ENCODE measurements around the gene CBX5. TPM values are rescaled to one million over a fixed set of nuclear protein-coding genes. Genes with fewer than 3 reads are reported as not detected.

Gene CBX5
- total and polyA plus RNA-seq, 9 donors: 57.2 to 89.1 (median 70.0) TPM

DNA sequence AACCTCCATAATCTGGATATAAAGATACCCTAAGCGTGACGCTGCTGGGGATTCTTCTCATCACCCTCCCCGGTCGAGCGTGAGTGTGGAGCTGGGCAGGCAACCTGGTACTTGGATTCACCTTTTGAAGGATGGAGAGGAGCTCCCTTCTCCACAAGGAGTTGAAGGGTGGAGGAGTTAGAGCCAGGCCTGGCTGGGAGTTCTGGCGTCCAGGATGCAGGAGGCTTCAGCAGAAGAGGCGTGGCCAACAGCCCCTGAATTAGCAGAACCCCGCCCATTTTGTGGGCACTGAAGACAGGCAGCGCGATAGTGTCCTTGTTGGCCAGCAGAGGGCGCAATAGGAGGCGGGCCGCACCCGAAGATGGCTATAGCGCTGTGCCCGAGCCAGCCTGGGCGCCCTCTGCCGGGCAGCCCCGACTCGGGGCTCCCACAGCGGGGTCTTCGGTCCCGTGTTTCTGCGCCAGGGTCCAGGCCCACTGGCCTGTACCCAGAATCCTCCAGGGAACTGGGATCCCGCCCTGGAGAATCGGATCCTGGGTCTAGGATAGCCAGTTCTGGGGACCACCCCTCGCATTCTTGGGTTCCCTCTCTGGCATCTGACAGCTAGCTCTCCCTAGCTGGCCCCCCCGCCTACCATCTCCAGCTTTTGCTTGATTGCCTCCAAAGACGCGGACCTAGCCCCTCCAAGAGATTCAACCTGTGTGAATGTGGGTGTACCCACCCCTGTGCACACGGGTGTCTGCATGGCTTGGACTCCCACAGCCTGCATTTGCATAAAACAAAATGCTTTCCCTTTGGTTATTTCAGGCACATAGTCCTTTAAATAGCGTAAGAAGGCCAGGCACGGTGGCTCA lies 65.1 kb downstream of the CBX5 start:
- peaks cover 27% of the 10 kb centered on the region for H3K4me1 ChIP-seq (ENCODE audit: control insufficient read depth, insufficient read depth, low read length)
- H3K36me3 ChIP-seq (ENCODE audit: control insufficient read depth, insufficient read depth, low read length): no peaks in the 10 kb centered on the region
- no peak overlapping the region for H3K27ac ChIP-seq (ENCODE audit: low read length)
- 12% methylated on average over 24 of the region's 33 CpGs for WGBS (ENCODE audit: insufficient coverage)
- DNase-seq: peak; percentile 87
- peak overlapping the region; percentile 13 for H3K4me3 ChIP-seq (ENCODE audit: low read length)
- H3K9me3 ChIP-seq (replicated peaks; ENCODE audit: control insufficient read depth, low read depth, low read length): no peaks in the 10 kb centered on the region
- H3K27me3 ChIP-seq (ENCODE audit: control insufficient read depth, insufficient read depth, low read length): peaks cover 38% of the 10 kb centered on the region

DNA sequence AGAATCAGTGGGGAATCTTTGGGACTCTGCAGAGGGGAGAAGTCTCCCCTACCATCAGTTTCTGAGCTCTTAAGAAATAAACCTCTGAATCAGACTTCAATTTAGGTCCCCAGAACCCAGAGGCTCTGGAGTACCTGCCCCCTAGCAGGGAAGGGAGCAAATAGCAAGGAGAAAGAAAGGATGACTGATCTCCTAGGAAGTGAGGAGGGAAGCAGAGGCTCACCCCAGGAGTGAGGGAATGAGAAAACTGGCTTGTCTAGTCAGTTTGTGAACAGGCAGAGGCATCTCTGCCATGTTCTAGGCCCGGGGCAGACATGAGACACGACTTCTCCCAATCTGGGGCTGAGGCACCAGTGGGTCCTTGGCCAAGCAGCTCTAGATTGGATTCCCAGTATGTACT lies 66.8 kb downstream of the CBX5 start:
- WGBS (ENCODE audit: insufficient coverage): 79% methylated on average over 2 of the region's 2 CpGs
- Histone ChIP-seq H3K4me3 (ENCODE audit: low read length) (no peak overlapping the region), H3K27me3 (ENCODE audit: control insufficient read depth, insufficient read depth, low read length) (peaks cover 39% of the 10 kb centered on the region), H3K36me3 (ENCODE audit: control insufficient read depth, insufficient read depth, low read length) (no peaks in the 10 kb centered on the region), H3K27ac (ENCODE audit: low read length) (no peak overlapping the region), H3K9me3 (replicated peaks; ENCODE audit: control insufficient read depth, low read depth, low read length) (no peaks in the 10 kb centered on the region), H3K4me1 (ENCODE audit: control insufficient read depth, insufficient read depth, low read length) (peaks cover 25% of the 10 kb centered on the region)
- DNase-seq: no peak

DNA sequence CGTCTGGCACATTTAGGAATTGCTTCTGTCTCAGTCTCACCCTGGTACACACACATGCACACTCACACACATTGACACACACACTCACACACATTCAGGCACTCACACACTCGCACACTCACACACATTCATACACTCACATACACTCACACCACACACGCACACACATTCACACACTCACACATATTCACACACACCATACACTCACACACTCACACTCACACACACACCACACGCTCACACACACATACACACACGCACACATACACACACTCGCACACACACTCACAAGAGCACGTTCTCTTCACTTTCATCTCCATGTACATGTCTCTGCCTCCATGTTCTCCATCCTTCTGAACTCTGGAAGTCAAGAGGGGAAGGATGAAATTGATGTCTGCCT lies 68.0 kb downstream of the CBX5 start:
- Histone ChIP-seq H3K4me1 (ENCODE audit: control insufficient read depth, insufficient read depth, low read length) (peaks cover 14% of the 10 kb centered on the region), H3K9me3 (replicated peaks; ENCODE audit: control insufficient read depth, low read depth, low read length) (no peaks in the 10 kb centered on the region), H3K27me3 (ENCODE audit: control insufficient read depth, insufficient read depth, low read length) (peaks cover 30% of the 10 kb centered on the region), H3K27ac (ENCODE audit: low read length) (no peak overlapping the region), H3K36me3 (ENCODE audit: control insufficient read depth, insufficient read depth, low read length) (no peaks in the 10 kb centered on the region), H3K4me3 (ENCODE audit: low read length) (no peak overlapping the region)
- 93% methylated on average over 4 of the region's 7 CpGs for WGBS (ENCODE audit: insufficient coverage)
- no peak for DNase-seq

DNA sequence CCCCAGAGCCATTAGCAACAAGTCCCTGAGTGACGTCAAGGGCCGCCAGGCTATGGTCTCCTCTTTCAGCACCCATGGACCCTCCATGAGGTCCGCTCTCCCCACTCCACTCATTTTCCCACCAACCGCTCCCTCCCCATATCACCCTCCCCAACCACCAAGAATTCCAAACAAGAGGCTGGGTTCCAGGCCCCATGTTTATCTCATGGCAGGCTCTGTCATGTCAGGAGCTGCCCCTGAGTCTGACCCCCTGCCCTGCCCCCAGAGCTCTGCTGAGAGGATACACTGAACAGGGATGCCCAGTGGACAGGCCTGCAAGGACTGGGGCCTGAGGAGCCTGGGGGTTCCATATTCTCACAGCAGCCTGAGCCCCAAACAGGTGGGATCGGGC lies 69.5 kb downstream of the CBX5 start:
- WGBS (ENCODE audit: insufficient coverage): 81% methylated on average over 5 of the region's 5 CpGs
- Histone ChIP-seq H3K4me1 (ENCODE audit: control insufficient read depth, insufficient read depth, low read length) (peaks cover 9% of the 10 kb centered on the region), H3K4me3 (ENCODE audit: low read length) (no peak overlapping the region), H3K27ac (ENCODE audit: low read length) (no peak overlapping the region), H3K36me3 (ENCODE audit: control insufficient read depth, insufficient read depth, low read length) (no peaks in the 10 kb centered on the region), H3K27me3 (ENCODE audit: control insufficient read depth, insufficient read depth, low read length) (peaks cover 21% of the 10 kb centered on the region), H3K9me3 (replicated peaks; ENCODE audit: control insufficient read depth, low read depth, low read length) (no peaks in the 10 kb centered on the region)
- DNase-seq: no peak

DNA sequence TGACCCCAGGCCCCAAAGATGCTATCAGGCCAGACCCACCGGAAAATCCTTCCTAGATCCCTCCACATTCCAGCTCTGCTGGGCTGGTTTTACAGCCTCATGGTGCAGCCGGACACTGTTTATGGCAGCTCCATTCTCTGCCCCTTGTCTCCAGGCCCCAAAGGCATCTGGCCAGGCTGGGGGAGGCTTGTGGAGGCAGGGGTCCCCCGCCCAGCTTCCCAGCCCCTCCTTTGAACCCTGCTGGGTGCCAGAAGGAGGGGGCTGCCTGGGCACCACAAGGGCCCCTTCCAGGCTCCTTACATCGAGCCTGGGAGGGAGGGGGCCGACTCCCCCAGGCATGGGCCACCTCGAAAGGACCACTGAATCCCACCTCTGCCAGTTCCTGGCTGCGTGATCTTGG lies 71.3 kb downstream of the CBX5 start:
- Histone ChIP-seq H3K36me3 (ENCODE audit: control insufficient read depth, insufficient read depth, low read length) (no peaks in the 10 kb centered on the region), H3K4me3 (ENCODE audit: low read length) (no peak overlapping the region), H3K27me3 (ENCODE audit: control insufficient read depth, insufficient read depth, low read length) (peaks cover 19% of the 10 kb centered on the region), H3K27ac (ENCODE audit: low read length) (no peak overlapping the region), H3K9me3 (replicated peaks; ENCODE audit: control insufficient read depth, low read depth, low read length) (no peaks in the 10 kb centered on the region), H3K4me1 (ENCODE audit: control insufficient read depth, insufficient read depth, low read length) (no peaks in the 10 kb centered on the region)
- 34% methylated on average over 4 of the region's 7 CpGs for WGBS (ENCODE audit: insufficient coverage)
- DNase-seq: no peak

DNA sequence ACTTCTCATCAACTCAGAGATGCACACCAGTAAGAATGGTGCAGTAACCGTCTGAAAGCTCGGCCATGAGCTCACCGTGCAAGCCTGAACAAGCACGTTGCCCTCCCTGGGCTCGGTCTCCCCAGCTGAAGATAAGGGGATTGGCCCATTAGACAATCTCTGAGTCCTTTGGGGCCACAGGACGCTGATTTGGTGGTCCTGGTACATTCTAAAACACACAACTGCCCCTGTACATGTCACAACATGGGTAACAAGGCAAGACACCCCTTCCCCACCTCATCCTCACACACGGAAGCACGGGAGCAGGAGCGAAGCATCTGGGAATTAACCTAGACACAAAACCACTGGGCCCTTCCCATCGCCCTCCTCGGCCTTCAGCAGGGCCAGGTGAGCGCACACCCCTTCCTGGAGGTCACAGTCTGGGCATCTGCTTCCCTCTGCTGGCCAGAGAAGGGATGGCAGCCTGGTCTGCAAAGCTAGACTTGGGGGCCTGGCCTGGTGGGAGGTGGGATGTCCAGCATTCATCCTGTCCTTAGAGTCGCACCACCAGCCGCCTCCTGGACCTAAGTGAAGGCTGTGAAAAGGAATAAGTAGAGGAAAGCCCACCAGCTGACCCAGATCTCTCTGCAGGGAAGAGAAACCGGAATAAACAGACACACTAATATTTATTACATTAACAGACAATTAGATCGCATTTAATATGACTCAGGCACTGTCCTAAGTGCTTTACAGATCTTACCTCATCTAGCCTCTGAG lies 72.2 kb downstream of the CBX5 start:
- Histone ChIP-seq H3K4me3 (ENCODE audit: low read length) (no peak overlapping the region), H3K9me3 (replicated peaks; ENCODE audit: control insufficient read depth, low read depth, low read length) (no peaks in the 10 kb centered on the region), H3K27me3 (ENCODE audit: control insufficient read depth, insufficient read depth, low read length) (peaks cover 15% of the 10 kb centered on the region), H3K27ac (ENCODE audit: low read length) (no peak overlapping the region), H3K4me1 (ENCODE audit: control insufficient read depth, insufficient read depth, low read length) (no peaks in the 10 kb centered on the region), H3K36me3 (ENCODE audit: control insufficient read depth, insufficient read depth, low read length) (no peaks in the 10 kb centered on the region)
- peak; percentile 80 for DNase-seq
- 36% methylated on average over 9 of the region's 16 CpGs for WGBS (ENCODE audit: insufficient coverage)

DNA sequence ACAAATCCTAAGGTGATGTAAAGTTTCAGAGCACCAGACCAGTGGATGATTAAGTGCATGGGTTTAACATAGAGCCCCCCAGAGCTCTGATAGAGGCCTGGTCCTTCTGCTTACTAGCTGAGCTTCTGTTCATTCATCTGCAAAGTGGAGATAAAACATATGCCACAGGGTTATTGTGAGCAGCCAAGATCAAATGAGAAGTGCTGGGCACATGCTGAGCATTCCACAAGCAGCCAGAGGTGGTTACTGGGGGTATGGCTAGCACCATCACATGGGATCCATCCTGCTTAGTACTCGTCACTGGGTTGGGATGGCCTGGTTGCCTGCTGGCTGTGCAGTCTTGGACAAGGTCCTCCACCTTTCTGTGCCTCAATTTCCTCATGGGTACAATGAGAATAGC lies 73.1 kb downstream of the CBX5 start:
- no peaks in the 10 kb centered on the region for H3K4me1 ChIP-seq (ENCODE audit: control insufficient read depth, insufficient read depth, low read length)
- no peaks in the 10 kb centered on the region for H3K36me3 ChIP-seq (ENCODE audit: control insufficient read depth, insufficient read depth, low read length)
- no peak overlapping the region for H3K27ac ChIP-seq (ENCODE audit: low read length)
- WGBS (ENCODE audit: insufficient coverage): 83% methylated on average over 1 of the region's 1 CpG
- no peak for DNase-seq
- H3K27me3 ChIP-seq (ENCODE audit: control insufficient read depth, insufficient read depth, low read length): peaks cover 15% of the 10 kb centered on the region
- no peaks in the 10 kb centered on the region for H3K9me3 ChIP-seq (replicated peaks; ENCODE audit: control insufficient read depth, low read depth, low read length)
- H3K4me3 ChIP-seq (ENCODE audit: low read length): no peak overlapping the region

DNA sequence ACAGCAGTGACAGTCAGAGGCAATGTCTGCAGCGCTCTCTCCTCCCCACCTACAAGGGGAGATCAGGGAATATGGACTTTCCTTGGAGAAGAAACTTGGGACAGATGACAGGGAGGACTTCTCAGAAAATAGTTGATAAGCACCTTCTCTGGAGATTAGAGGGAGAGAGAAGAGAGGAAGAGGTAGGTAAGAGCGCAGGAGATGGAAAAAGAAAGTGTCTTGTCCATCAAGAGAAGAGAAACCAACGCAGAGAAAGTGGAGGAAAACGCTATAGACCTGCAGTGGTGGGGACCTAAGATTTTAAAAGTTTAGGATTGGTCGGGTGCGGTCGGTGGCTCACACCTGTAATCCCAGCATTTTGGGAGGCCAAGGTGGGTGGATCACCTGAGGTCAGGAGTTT lies 75.6 kb downstream of the CBX5 start:
- Histone ChIP-seq H3K4me3 (ENCODE audit: low read length) (no peak overlapping the region), H3K27me3 (ENCODE audit: control insufficient read depth, insufficient read depth, low read length) (peaks cover 12% of the 10 kb centered on the region)
- 90% methylated on average over 6 of the region's 7 CpGs for WGBS (ENCODE audit: insufficient coverage)

DNA sequence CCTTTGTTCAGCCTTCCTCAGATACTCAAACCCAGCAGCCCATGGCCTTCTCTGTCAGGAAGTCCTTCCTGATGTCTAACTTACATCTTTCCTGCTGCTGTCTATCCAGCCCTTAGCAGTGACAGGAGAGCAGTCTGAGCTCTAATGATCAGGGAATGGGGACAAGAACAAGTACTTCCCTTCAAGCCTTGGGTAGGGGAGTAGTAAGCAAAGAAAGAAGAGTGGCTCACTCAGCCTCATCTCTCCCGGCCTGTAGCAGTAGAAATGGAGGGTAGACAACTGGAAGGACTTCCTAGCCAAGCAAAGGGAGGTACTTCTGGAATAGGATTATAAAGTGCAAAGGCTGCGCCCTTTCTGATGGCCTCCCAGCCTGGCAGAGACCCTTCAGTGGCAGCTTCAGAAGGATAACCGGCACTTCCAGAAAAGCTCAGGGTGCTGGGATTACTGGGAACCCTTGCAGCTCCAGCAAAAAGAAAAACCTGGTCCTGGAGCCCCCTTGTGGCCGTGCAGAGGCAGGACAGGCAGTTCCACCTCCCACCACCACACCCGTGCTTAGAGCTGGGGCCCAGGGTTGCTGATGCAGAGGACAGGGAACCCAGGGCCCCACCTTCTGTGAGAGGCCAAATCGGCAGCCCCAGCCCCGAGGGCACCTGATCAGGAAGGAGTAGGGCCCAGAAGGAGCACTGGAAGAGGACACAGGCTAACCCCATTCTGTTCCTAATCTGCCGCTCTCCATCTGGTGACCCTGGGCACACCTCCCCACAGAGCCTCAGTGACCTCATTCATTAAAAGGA lies 78.7 kb downstream of the CBX5 start:
- peak; percentile 85 for DNase-seq
- peaks cover 10% of the 10 kb centered on the region for H3K27me3 ChIP-seq (ENCODE audit: control insufficient read depth, insufficient read depth, low read length)
- peaks cover 21% of the 10 kb centered on the region for H3K4me1 ChIP-seq (ENCODE audit: control insufficient read depth, insufficient read depth, low read length)

More for the DNA sequence above, 75.6 kb downstream of the CBX5 start:
- no peak for DNase-seq
- H3K36me3 ChIP-seq (ENCODE audit: control insufficient read depth, insufficient read depth, low read length): no peaks in the 10 kb centered on the region
- no peaks in the 10 kb centered on the region for H3K9me3 ChIP-seq (replicated peaks; ENCODE audit: control insufficient read depth, low read depth, low read length)
- H3K27ac ChIP-seq (ENCODE audit: low read length): no peak overlapping the region
- H3K4me1 ChIP-seq (ENCODE audit: control insufficient read depth, insufficient read depth, low read length): peaks cover 3% of the 10 kb centered on the region

DNA sequence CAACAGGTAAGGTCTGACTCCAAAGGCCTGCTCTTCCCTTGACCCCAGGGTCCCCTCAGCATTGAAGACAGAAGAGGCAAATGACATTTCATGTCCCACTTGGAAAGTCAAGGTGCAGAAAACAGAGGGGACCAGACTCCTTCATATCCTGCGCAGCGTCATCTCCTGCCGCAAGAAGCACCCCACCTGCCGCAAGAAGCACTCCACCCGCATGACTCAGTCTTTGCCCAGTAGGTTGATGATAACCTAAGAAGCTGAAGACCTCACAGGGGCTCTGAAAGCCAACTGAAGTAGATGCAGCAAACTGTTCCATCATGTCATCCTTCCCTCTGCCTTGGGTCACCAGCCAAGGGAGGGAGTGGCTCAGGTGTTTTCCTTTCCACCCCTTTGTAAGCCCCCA lies 79.5 kb downstream of the CBX5 start:
- WGBS (ENCODE audit: insufficient coverage): 94% methylated on average over 3 of the region's 5 CpGs
- Histone ChIP-seq H3K4me1 (ENCODE audit: control insufficient read depth, insufficient read depth, low read length) (peaks cover 29% of the 10 kb centered on the region), H3K27ac (ENCODE audit: low read length) (no peak overlapping the region), H3K4me3 (ENCODE audit: low read length) (no peak overlapping the region), H3K36me3 (ENCODE audit: control insufficient read depth, insufficient read depth, low read length) (no peaks in the 10 kb centered on the region), H3K9me3 (replicated peaks; ENCODE audit: control insufficient read depth, low read depth, low read length) (no peaks in the 10 kb centered on the region), H3K27me3 (ENCODE audit: control insufficient read depth, insufficient read depth, low read length) (peaks cover 4% of the 10 kb centered on the region)
- no peak for DNase-seq

More for the DNA sequence above, 78.7 kb downstream of the CBX5 start:
- whole genome bisulfite sequencing (ENCODE audit: insufficient coverage): 21% methylated on average over 8 of the region's 8 CpGs
- H3K4me3 ChIP-seq (ENCODE audit: low read length): no peak overlapping the region
- H3K36me3 ChIP-seq (ENCODE audit: control insufficient read depth, insufficient read depth, low read length): no peaks in the 10 kb centered on the region
- H3K9me3 ChIP-seq (replicated peaks; ENCODE audit: control insufficient read depth, low read depth, low read length): no peaks in the 10 kb centered on the region
- H3K27ac ChIP-seq (ENCODE audit: low read length): peak overlapping the region; percentile 25
